A673 (cell line): ENCODE results near the gene PRR5.

Source experiments
- CTCF ChIP-seq: fragments of 300-800, 200-600 bp; sonication (generic); conservative IDR thresholded peaks from 2 replicates; pipeline ENCODE4 v1.5.1; 2017; ENCODE audit warnings: low read depth, mild to moderate bottlenecking, antibody characterized with exemption, low read length, moderate library complexity, mixed read lengths
- EZH2 ChIP-seq: fragments of 200-600 bp; sonication (generic); IDR thresholded peaks from 2 replicates; pipeline ENCODE4 v1.6.1; 2017; ENCODE audit warnings: borderline replicate concordance, low read depth, mild to moderate bottlenecking, mixed read lengths, antibody characterized with exemption, low read length; ENCODE audit not compliant: poor library complexity, severe bottlenecking

- TF ChIP-seq CTCF (no peak), EZH2 (no peak)
Observed at GRCh38 chr22:44672632-44673031, 29.4 kb upstream of the PRR5 start.
